CD14-positive monocyte (primary cell): ENCODE results near the gene ENGASE. TPM values are rescaled to one million over a fixed set of nuclear protein-coding genes. Genes with fewer than 3 reads are reported as not detected.

Experiments used
- DNase-seq, 3 donors: peaks; one replicate each; pipeline ENCODE4 v3.0.0-alpha.2; 2011 to 2022
- H2AFZ ChIP-seq: 2 replicates; pipeline ENCODE4 v1.6.0; 2012; ENCODE audit warnings: mild to moderate bottlenecking, low read depth, low read length, inconsistent platforms; ENCODE audit not compliant: insufficient read depth, poor library complexity, severe bottlenecking
- H3K27ac ChIP-seq, 2 donors: 1 replicate in 1 of 2; 2 replicates in 1 of 2; pipeline ENCODE4 v1.5.1; 2012 to 2013; ENCODE audit warnings: low read length in 2 of 2, control low read depth in 1 of 2, inconsistent platforms in 1 of 2, low read depth in 1 of 2, mild to moderate bottlenecking in 1 of 2
- H3K27me3 ChIP-seq, 2 donors: one replicate each; pipeline versions ENCODE4 v1.6.0 to v1.6.1; 2011 to 2013; ENCODE audit warnings: low read length in 2 of 2; ENCODE audit not compliant: control insufficient read depth in 2 of 2, insufficient read depth in 2 of 2
- H3K36me3 ChIP-seq, 2 donors: replicated peaks in 1 of 2; 1 replicate in 1 of 2; 2 replicates in 1 of 2; pipeline versions ENCODE4 v1.5.1 to v1.6.1; 2012 to 2013; ENCODE audit warnings: low read length in 2 of 2, control low read depth in 1 of 2, inconsistent platforms in 1 of 2, mild to moderate bottlenecking in 1 of 2; ENCODE audit not compliant: insufficient read depth in 2 of 2, control insufficient read depth in 1 of 2
- H3K4me1 ChIP-seq, 2 donors: 1 replicate in 1 of 2; 2 replicates in 1 of 2; pipeline versions ENCODE4 v1.5.1 to v1.6.1; 2012 to 2013; ENCODE audit warnings: low read length in 2 of 2, control low read depth in 1 of 2, inconsistent platforms in 1 of 2, mild to moderate bottlenecking in 1 of 2, moderate library complexity in 1 of 2; ENCODE audit not compliant: insufficient read depth in 2 of 2, control insufficient read depth in 1 of 2
- H3K4me2 ChIP-seq: replicated peaks from 2 replicates; pipeline ENCODE3; 2012; ENCODE audit warnings: low read length, moderate library complexity, mild to moderate bottlenecking; ENCODE audit not compliant: poor library complexity, severe bottlenecking; ENCODE audit errors: extremely low read depth
- H3K4me3 ChIP-seq, 3 experiments: fragments of 200-600 bp in 1 of 3; sonication (generic) in 1 of 3; replicated peaks in 1 of 3; 1 replicate in 2 of 3; 2 replicates in 1 of 3; pipeline ENCODE4 v1.5.1; 2011 to 2013; ENCODE audit warnings: low read length in 3 of 3, mild to moderate bottlenecking in 3 of 3, control low read depth in 2 of 3, low read depth in 2 of 3, inconsistent platforms in 1 of 3, moderate library complexity in 1 of 3
- H3K79me2 ChIP-seq: 2 replicates; pipeline ENCODE4 v1.6.0; 2012; ENCODE audit warnings: mild to moderate bottlenecking, control low read depth, inconsistent platforms, low read length, moderate library complexity; ENCODE audit not compliant: insufficient read depth
- H3K9ac ChIP-seq: 2 replicates; pipeline ENCODE4 v1.6.0; 2017; ENCODE audit warnings: low read length, mild to moderate bottlenecking; ENCODE audit not compliant: insufficient read depth, poor library complexity, severe bottlenecking
- H3K9me3 ChIP-seq, 2 donors: replicated peaks in 1 of 2; 1 replicate in 1 of 2; 2 replicates in 1 of 2; pipeline versions ENCODE4 v1.5.1 to v1.6.1; 2012 to 2013; ENCODE audit warnings: low read length in 2 of 2, control low read depth in 1 of 2; ENCODE audit not compliant: control insufficient read depth in 1 of 2, insufficient read depth in 1 of 2
- H4K20me1 ChIP-seq: 2 replicates; pipeline ENCODE4 v1.6.0; 2012; ENCODE audit warnings: mild to moderate bottlenecking, low read length, control low read depth, moderate library complexity; ENCODE audit not compliant: insufficient read depth
- H3K27ac Mint-ChIP-seq, 7 donors: one replicate each; pipeline ENCODE4 v1.8.0; 2020; ENCODE audit warnings: mild to moderate bottlenecking in 7 of 7, mixed read lengths in 7 of 7, moderate library complexity in 6 of 7, inconsistent platforms in 2 of 7
- H3K27me3 Mint-ChIP-seq, 3 donors: one replicate each; pipeline ENCODE4 v1.8.0; 2021 to 2022; ENCODE audit warnings: low read depth in 3 of 3, mild to moderate bottlenecking in 3 of 3, mixed read lengths in 3 of 3, moderate library complexity in 3 of 3, inconsistent platforms in 1 of 3
- H3K36me3 Mint-ChIP-seq, 2 donors: one replicate each; pipeline ENCODE4 v1.8.0; 2020; ENCODE audit warnings: mixed read lengths in 2 of 2, inconsistent platforms in 1 of 2, mild to moderate bottlenecking in 1 of 2
- H3K4me1 Mint-ChIP-seq: one replicate; pipeline ENCODE4 v1.8.0; 2020; ENCODE audit warnings: mild to moderate bottlenecking, mixed read lengths
- H3K4me3 Mint-ChIP-seq, 2 donors: one replicate each; pipeline ENCODE4 v1.8.0; 2020; ENCODE audit warnings: mild to moderate bottlenecking in 2 of 2, mixed read lengths in 2 of 2, moderate library complexity in 1 of 2
- H3K9me3 Mint-ChIP-seq, 7 donors: one replicate each; pipeline ENCODE4 v1.8.0; 2020 to 2022; ENCODE audit warnings: mixed read lengths in 7 of 7, mild to moderate bottlenecking in 6 of 7, moderate library complexity in 6 of 7, inconsistent platforms in 2 of 7
- WGBS: methylation state at CpG from one replicate; pipeline ENCODE4 v1.1.5; 2013; ENCODE audit warnings: missing lambda C conversion rate; ENCODE audit not compliant: insufficient coverage; 5-methylcytosine and 5-hydroxymethylcytosine counted together
- intact Hi-C, 2 donors: fragments of 100-400 bp; cut with micrococcal nuclease; formaldehyde crosslinking; loops; one replicate each; pipeline versions ENCODE4 v1.15.0 to v1.15.1; 2023
- polyA plus RNA-seq, 3 donors: library from polyadenylated mRNA; depleted of rRNA in 1 of 3; unstranded in 2 of 3; stranded (reverse) in 1 of 3; fragments of 300-500 nt in 2 of 3; fragments of >200 nt in 1 of 3; fragmentation: Illumina TruSeq in 2 of 3; gene quantifications; 1 replicate in 2 of 3; 2 replicates in 1 of 3; pipeline ENCODE4 v1.2.3, GENCODE V29; 2012 to 2021
- TF ChIP-seq, protein P1 (sequence below): fragments of 200-600 bp; IDR thresholded peaks from one replicate; pipeline ENCODE4 v1.8.0; 2022; ENCODE audit warnings: antibody characterized with exemption, mild to moderate bottlenecking

ENGASE gene
- polyA plus RNA-seq, 3 donors: 2.6 to 150 (median 3.0) TPM

DNA sequence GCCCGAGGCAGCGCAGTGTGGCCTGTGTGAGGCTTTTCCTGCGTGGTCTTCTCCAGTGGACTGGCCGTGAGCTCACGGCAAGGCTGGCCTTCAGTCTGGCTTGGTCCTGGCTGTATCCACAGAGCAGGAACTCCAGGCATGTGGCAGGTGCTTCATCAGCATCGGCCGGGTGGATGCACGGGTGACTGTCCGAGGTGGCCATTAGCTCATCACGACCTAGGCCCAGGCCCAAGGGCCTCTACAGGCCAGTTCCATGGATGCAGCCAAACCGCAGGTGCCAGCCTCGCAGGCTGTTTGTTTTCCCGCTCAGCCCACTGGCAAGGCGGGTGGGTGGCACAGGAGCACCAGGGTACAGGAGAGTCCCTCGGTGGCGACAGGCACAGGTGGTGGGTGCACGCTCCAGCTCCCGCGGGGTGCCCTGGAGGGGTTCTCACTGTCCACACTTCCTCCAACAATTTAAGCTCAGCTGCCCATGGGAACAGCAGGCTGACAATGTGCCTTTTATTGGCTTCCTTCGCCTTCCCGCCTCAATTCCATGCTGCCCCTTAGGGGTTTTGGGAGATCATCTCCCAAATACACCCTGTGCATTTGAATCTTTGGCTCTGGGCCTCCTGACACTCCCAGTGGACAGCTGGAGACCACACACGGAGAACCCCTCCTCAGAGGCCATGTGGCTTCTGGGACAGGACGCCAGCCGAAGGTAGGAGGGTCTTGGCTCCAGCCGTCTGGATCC, 33.0 kb downstream of the ENGASE start:
- Histone ChIP-seq H3K36me3 (no peaks in the 10 kb centered on the region), H3K4me3 (no peak overlapping the region), H3K79me2 (no peaks in the 10 kb centered on the region), H3K4me2 (no peak overlapping the region), H3K9me3 (no peaks in the 10 kb centered on the region), H3K27me3 (peaks cover 0 to 8% of the 10 kb centered on the region in 2 donors), H4K20me1 (no peaks in the 10 kb centered on the region), H3K4me1 (no peaks in the 10 kb centered on the region), H3K27ac (no peak overlapping the region), H2AFZ (no peak overlapping the region), H3K9ac (no peak overlapping the region)
- intact Hi-C loops: no loop called here
- Mint-ChIP-seq H3K27me3 (peaks cover 12 to 23% (median 14%) of the 10 kb centered on the region in 3 donors), H3K27ac (no peak overlapping the region), H3K4me1 (no peaks in the 10 kb centered on the region), H3K9me3 (peaks cover 0 to 2% (median 0%) of the 10 kb centered on the region in 7 donors), H3K4me3 (no peak overlapping the region), H3K36me3 (no peaks in the 10 kb centered on the region)
- DNase-seq: no peak
- WGBS: 93% methylated on average over 22 of the region's 25 CpGs
- TF ChIP-seq, protein P1, sequence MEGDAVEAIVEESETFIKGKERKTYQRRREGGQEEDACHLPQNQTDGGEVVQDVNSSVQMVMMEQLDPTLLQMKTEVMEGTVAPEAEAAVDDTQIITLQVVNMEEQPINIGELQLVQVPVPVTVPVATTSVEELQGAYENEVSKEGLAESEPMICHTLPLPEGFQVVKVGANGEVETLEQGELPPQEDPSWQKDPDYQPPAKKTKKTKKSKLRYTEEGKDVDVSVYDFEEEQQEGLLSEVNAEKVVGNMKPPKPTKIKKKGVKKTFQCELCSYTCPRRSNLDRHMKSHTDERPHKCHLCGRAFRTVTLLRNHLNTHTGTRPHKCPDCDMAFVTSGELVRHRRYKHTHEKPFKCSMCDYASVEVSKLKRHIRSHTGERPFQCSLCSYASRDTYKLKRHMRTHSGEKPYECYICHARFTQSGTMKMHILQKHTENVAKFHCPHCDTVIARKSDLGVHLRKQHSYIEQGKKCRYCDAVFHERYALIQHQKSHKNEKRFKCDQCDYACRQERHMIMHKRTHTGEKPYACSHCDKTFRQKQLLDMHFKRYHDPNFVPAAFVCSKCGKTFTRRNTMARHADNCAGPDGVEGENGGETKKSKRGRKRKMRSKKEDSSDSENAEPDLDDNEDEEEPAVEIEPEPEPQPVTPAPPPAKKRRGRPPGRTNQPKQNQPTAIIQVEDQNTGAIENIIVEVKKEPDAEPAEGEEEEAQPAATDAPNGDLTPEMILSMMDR: no peak

DNA sequence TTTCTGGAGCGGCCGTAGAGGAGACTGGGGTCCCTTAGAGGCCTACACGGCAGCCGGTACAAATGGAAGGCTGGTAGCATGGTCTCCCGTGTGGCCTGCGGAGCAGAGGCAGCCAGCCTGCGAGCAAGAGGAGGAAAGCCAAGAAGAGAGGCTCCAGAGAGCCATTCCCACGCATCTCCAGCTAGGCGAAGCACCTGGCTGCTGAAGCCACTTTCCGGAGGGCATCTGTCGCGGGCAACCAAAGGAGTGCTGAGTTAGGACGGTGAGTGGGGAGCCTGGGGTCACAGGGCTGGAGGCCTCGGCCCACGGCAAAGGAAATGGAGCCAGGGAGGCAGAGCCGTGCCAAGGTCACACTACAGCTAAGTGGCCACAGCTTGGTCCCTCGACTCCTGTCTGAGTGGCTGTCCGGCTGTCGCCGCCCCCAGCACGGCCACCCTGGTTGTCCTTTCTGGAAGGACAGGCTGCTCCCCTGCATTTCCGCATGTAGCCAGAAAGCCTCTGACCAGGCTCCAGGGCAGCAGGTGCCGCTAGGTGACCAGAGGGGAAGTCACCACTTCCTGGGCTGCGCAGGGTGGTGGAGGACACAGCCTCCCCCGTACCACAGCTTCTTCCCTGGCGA, 33.7 kb downstream of the ENGASE start:
- Histone ChIP-seq H3K9ac (no peak overlapping the region), H3K27ac (no peak overlapping the region), H3K4me2 (no peak overlapping the region), H3K4me3 (no peak overlapping the region), H4K20me1 (no peaks in the 10 kb centered on the region), H3K27me3 (peaks cover 0 to 3% of the 10 kb centered on the region in 2 donors), H2AFZ (no peak overlapping the region), H3K79me2 (no peaks in the 10 kb centered on the region), H3K9me3 (no peaks in the 10 kb centered on the region), H3K36me3 (no peaks in the 10 kb centered on the region), H3K4me1 (no peaks in the 10 kb centered on the region)
- Mint-ChIP-seq H3K27me3 (peaks cover 10 to 17% (median 10%) of the 10 kb centered on the region in 3 donors), H3K36me3 (no peaks in the 10 kb centered on the region), H3K9me3 (peaks cover 0 to 2% (median 0%) of the 10 kb centered on the region in 7 donors), H3K4me1 (no peaks in the 10 kb centered on the region), H3K4me3 (no peak overlapping the region), H3K27ac (no peak overlapping the region)
- DNase-seq: no peak
- 84% methylated on average over 24 of the region's 26 CpGs for WGBS
- TF ChIP-seq, protein P1: no peak
- intact Hi-C loops: no loop called here
